H1 (cell line): ENCODE results near the gene HIVEP3. TPM values are rescaled to one million over a fixed set of nuclear protein-coding genes. Genes with fewer than 3 reads are reported as not detected.

Source experiments
- CBX5 ChIP-seq: fragments of 300-800, 300-1000 bp; sonication (generic); IDR thresholded peaks from 2 replicates; pipeline ENCODE4 v1.7.1; 2016; ENCODE audit warnings: antibody characterized with exemption, low read length, low read depth
- EP300 ChIP-seq, 2 experiments: IDR thresholded peaks; 1 replicate in 1 of 2; 2 replicates in 1 of 2; pipeline ENCODE4 v1.6.1; 2011 to 2012; ENCODE audit warnings: low read depth in 2 of 2, low read length in 2 of 2, mild to moderate bottlenecking in 2 of 2, borderline replicate concordance in 1 of 2, inconsistent platforms in 1 of 2, moderate library complexity in 1 of 2
- FOSL1 ChIP-seq: IDR thresholded peaks from 2 replicates; pipeline ENCODE4 v1.6.1; 2011; ENCODE audit warnings: mild to moderate bottlenecking, low read depth, low read length, moderate library complexity; ENCODE audit not compliant: insufficient read depth
- polyA plus RNA-seq, 7 experiments: library from polyadenylated mRNA; depleted of rRNA in 3 of 7; stranded (reverse) in 5 of 7; unstranded in 2 of 7; fragments of >200 nt in 5 of 7; fragments of 200-250 nt in 2 of 7; gene quantifications; 1 replicate in 5 of 7; 2 replicates in 1 of 7; 4 replicates in 1 of 7; pipeline versions ENCODE4 v1.2.1 to v1.2.3, GENCODE V29; 2011 to 2013; ENCODE audit warnings: missing spikeins in 2 of 7, mixed read lengths in 2 of 7
- total RNA-seq: library from RNA; stranded (reverse); fragmentation: NEBNext Ultra II Directional; extraction: Animal tissue kit (Norgen Biotek cat#: 25700); gene quantifications from 2 replicates; pipeline ENCODE4 v1.2.1, GENCODE V29; 2021

The HIVEP3 gene
- total and polyA plus RNA-seq, 2 of the 8 experiments (the other 6 are each of a cell fraction or from before 2014, with no cell fraction given), result 0.24 to 0.69 TPM

DNA sequence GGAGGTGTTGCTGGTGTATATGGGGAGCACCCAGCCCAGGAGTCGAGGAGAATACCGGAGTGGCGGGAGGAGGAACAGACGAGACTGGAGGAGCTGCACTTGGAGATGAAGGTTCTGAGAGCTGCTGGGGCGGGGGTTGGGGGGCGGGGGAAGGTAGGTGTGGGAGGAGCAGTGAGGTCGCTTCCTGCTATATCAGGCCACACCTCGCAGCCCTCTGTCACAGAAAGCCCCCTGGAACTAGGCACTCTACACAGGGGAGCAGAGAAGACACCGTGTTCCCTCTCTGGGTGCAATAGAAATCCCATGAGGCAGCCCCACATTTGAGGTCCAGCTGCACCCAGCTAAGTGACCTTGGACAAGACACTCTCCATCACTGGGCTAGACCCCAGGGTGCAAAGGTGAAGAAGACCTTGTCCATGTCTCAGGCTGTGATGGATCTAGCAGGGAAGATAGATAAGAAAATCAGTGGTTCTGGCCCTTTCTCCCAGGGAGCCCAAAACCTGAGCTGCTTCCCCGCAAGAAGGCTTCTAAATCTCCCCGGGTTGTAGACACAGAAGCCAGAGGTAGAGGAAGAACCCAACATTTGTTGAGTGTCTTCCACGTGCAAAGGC lies 278.5 kb downstream of the HIVEP3 start (continued):
- TF ChIP-seq FOSL1 (no peak), EP300 (IDR thresholded peaks at IDR 0.05; ENCODE audit: borderline replicate concordance in 1 of 2, low read depth in 2 of 2, low read length in 2 of 2) (no peak), CBX5 (no peak)
